Measurements from ENCODE around the gene ZNF844. TPM values are rescaled to one million over a fixed set of nuclear protein-coding genes. Genes with fewer than 3 reads are reported as not detected.

The ZNF844 gene
- total RNA-seq, 4 donors from 2014 or later: 11.5 to 18.1 (median 12.3) TPM

GRCh38 chr19:12085074-12085818, 20.7 kb downstream of the ZNF844 start:
- Histone ChIP-seq H3K4me3 (no peak overlapping the region), H3K27me3 (no peaks in the 10 kb centered on the region), H3K36me3 (no peaks in the 10 kb centered on the region), H3K27ac (no peak overlapping the region), H3K4me1 (no peaks in the 10 kb centered on the region), H3K9me3 (peaks cover 5% of the 10 kb centered on the region)
- no peak for DNase-seq (ENCODE audit: low spot score in 2 of 2)
- 91% methylated on average over 5 of the region's 5 CpGs for WGBS
- TF ChIP-seq EP300 (IDR thresholded peaks at IDR 0.05) (no peak), POLR2A (IDR thresholded peaks at IDR 0.05) (no peak), POLR2AphosphoS5 (IDR thresholded peaks at IDR 0.05) (no peak), CTCF (IDR thresholded peaks at IDR 0.05) (no peak)

GRCh38 chr19:12090807-12091206, 26.3 kb downstream of the ZNF844 start:
- TF ChIP-seq CTCF (IDR thresholded peaks at IDR 0.05) (peak; percentile 13 to 64), POLR2AphosphoS5 (IDR thresholded peaks at IDR 0.05) (no peak)
- 40% methylated on average over 5 of the region's 5 CpGs for WGBS
- Histone ChIP-seq H3K4me3 (no peak overlapping the region), H3K4me1 (peaks cover 21% of the 10 kb centered on the region), H3K27me3 (no peaks in the 10 kb centered on the region), H3K36me3 (no peaks in the 10 kb centered on the region), H3K27ac (no peak overlapping the region), H3K9me3 (no peaks in the 10 kb centered on the region)
- peak in 1 of 2 donors; percentile 71 for DNase-seq (ENCODE audit: low spot score in 2 of 2)

GRCh38 chr19:12092065-12092867, 27.7 kb downstream of the ZNF844 start:
- no peaks in the 10 kb centered on the region for H3K27me3 ChIP-seq
- peak; percentile 89 to 93 for DNase-seq (ENCODE audit: low spot score in 2 of 2)
- peak overlapping the region; percentile 60 for H3K4me3 ChIP-seq
- 2% methylated on average over 13 of the region's 53 CpGs for WGBS
- TF ChIP-seq POLR2AphosphoS5 (IDR thresholded peaks at IDR 0.05) (no peak), POLR2A (IDR thresholded peaks at IDR 0.05) (no peak), CTCF (IDR thresholded peaks at IDR 0.05) (no peak), EP300 (IDR thresholded peaks at IDR 0.05) (no peak)
- H3K4me1 ChIP-seq: peaks cover 21% of the 10 kb centered on the region
- H3K9me3 ChIP-seq: no peaks in the 10 kb centered on the region
- peak overlapping the region; percentile 34 for H3K27ac ChIP-seq
- H3K36me3 ChIP-seq: no peaks in the 10 kb centered on the region

GRCh38 chr19:12092956-12093355, 28.4 kb downstream of the ZNF844 start:
- Histone ChIP-seq H3K27me3 (no peaks in the 10 kb centered on the region), H3K36me3 (no peaks in the 10 kb centered on the region), H3K4me1 (peaks cover 21% of the 10 kb centered on the region), H3K27ac (no peak overlapping the region), H3K9me3 (no peaks in the 10 kb centered on the region), H3K4me3 (peak overlapping the region; percentile 60)
- TF ChIP-seq POLR2AphosphoS5 (IDR thresholded peaks at IDR 0.05) (no peak), EP300 (IDR thresholded peaks at IDR 0.05) (no peak), POLR2A (IDR thresholded peaks at IDR 0.05) (no peak), CTCF (IDR thresholded peaks at IDR 0.05) (no peak)
- no peak for DNase-seq (ENCODE audit: low spot score in 2 of 2)
- 20% methylated on average over 10 of the region's 10 CpGs for WGBS

GRCh38 chr19:12093777-12094176, 29.2 kb downstream of the ZNF844 start:
- Histone ChIP-seq H3K36me3 (no peaks in the 10 kb centered on the region), H3K9me3 (no peaks in the 10 kb centered on the region), H3K27me3 (no peaks in the 10 kb centered on the region), H3K4me3 (no peak overlapping the region), H3K4me1 (peaks cover 21% of the 10 kb centered on the region), H3K27ac (no peak overlapping the region)
- 86% methylated on average over 3 of the region's 3 CpGs for WGBS
- DNase-seq (ENCODE audit: low spot score in 2 of 2): no peak
- TF ChIP-seq CTCF (IDR thresholded peaks at IDR 0.05): no peak
- TF ChIP-seq POLR2A (IDR thresholded peaks at IDR 0.05): no peak
- no peak for TF ChIP-seq EP300 (IDR thresholded peaks at IDR 0.05)
- TF ChIP-seq POLR2AphosphoS5 (IDR thresholded peaks at IDR 0.05): no peak
